HFFc6 (cell line): ENCODE results near the gene PSME3. TPM values are rescaled to one million over a fixed set of nuclear protein-coding genes. Genes with fewer than 3 reads are reported as not detected.

Source experiments
- DNase-seq: peaks from one replicate; pipeline ENCODE4 v3.0.0-alpha.2; 2018
- H3K27ac Mint-ChIP-seq: 2 replicates; pipeline ENCODE4 v1.8.0; 2020; ENCODE audit warnings: mild to moderate bottlenecking, mixed read lengths
- H3K27me3 Mint-ChIP-seq: 2 replicates; pipeline ENCODE4 v1.8.0; 2021; ENCODE audit warnings: mild to moderate bottlenecking, moderate library complexity, mixed read lengths; ENCODE audit not compliant: insufficient read depth
- H3K36me3 Mint-ChIP-seq: 2 replicates; pipeline ENCODE4 v1.8.0; 2021; ENCODE audit warnings: low read depth, mixed read lengths
- H3K4me1 Mint-ChIP-seq: 2 replicates; pipeline ENCODE4 v1.8.0; 2020; ENCODE audit warnings: low read depth, mixed read lengths
- H3K4me3 Mint-ChIP-seq: 2 replicates; pipeline ENCODE4 v1.8.0; 2020; ENCODE audit warnings: mild to moderate bottlenecking, moderate library complexity, mixed read lengths
- H3K9me3 Mint-ChIP-seq: 2 replicates; pipeline ENCODE4 v1.8.0; 2020; ENCODE audit warnings: mild to moderate bottlenecking, mixed read lengths
- microRNA-seq: library from miRNA; unstranded; fragments of <30 nt; microRNA quantifications from one replicate; pipeline ENCODE4, GENCODE V29; 2019
- total RNA-seq, 6 experiments: library from RNA; stranded (reverse); fragmentation: NEBNext Ultra II Directional; extraction: Animal tissue kit (Norgen Biotek cat#: 25700); gene quantifications; 2 replicates in 1 of 6; 3 replicates in 5 of 6; pipeline ENCODE4 v1.2.3, GENCODE V29; 2021
- TF ChIP-seq, protein P1 (sequence below): fragments of 200-600 bp; sonication (generic); IDR thresholded peaks from 2 replicates; pipeline ENCODE4 v1.5.0; 2021; ENCODE audit warnings: antibody characterized with exemption, mild to moderate bottlenecking

The PSME3 gene
- total RNA-seq, 6 experiments from 2014 or later: 153 to 184 (median 162) TPM

DNA sequence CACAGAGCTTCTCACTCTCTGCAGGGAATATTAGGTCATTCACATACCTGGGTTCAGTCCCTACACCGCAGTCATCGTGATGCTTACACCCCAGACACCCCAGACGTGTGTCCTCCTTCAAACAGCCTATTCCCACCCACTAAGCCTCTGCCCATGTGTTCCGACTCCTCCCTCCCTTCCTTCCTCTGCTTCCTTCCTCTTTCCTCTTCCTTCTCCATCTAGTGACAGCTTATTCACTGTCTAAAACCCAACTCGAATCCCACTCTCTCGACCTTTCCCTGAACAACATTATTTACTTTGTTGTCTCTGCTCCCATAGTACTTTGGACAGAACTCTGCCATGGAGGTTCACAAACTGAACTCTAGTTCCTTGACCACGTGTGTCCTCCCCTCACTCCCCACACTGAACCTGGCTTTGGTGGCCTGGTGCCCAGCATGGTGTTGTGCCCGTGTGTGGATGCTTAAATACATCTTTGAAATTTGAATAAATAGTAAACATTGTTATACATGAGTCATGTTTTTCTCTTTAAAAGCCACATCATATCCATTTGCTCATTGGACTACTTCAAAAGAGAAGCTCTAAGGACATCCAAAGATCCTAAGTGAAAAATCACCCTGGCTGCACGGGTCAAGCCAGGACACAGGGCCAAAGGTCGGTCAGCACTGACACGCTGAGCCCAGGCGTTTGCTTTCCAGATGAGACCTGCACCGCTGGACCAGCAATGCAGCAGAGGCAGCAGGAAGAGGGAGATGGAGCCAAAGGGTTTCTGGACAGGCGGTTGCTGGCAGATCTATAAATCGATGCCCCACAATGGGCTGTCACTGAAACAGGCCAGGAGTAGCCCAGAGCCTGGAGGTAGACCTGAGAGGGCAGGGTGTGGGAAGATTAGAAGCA is 53.3 kb downstream of the PSME3 start:
- no peak for DNase-seq
- H3K9me3 Mint-ChIP-seq: no peaks in the 10 kb centered on the region
- no peak overlapping the region for H3K4me3 Mint-ChIP-seq
- TF ChIP-seq, protein P1, sequence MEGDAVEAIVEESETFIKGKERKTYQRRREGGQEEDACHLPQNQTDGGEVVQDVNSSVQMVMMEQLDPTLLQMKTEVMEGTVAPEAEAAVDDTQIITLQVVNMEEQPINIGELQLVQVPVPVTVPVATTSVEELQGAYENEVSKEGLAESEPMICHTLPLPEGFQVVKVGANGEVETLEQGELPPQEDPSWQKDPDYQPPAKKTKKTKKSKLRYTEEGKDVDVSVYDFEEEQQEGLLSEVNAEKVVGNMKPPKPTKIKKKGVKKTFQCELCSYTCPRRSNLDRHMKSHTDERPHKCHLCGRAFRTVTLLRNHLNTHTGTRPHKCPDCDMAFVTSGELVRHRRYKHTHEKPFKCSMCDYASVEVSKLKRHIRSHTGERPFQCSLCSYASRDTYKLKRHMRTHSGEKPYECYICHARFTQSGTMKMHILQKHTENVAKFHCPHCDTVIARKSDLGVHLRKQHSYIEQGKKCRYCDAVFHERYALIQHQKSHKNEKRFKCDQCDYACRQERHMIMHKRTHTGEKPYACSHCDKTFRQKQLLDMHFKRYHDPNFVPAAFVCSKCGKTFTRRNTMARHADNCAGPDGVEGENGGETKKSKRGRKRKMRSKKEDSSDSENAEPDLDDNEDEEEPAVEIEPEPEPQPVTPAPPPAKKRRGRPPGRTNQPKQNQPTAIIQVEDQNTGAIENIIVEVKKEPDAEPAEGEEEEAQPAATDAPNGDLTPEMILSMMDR: no peak
- peaks cover 36% of the 10 kb centered on the region for H3K27me3 Mint-ChIP-seq
- H3K27ac Mint-ChIP-seq: no peak overlapping the region
- peaks cover 8% of the 10 kb centered on the region for H3K4me1 Mint-ChIP-seq
- H3K36me3 Mint-ChIP-seq: no peaks in the 10 kb centered on the region

DNA sequence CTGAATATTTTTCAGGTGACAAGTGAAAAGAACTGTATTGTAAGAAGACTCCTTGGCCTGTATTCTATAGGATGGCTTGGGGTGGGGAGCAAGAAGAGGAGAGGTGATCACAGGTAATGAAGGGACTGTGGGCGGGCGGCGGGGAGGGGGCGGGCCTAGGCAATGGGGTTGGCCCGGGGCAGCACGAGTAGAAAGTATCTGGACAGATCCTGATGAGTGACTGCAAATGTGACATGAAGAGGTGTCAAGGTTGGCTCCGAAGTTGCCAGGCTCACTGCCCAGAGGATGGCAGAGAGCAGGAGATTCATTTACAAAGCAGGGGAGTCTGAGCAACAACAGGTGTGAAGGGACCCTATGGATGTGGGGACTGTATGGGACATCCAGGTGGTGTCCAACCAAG is 56.6 kb downstream of the PSME3 start:
- H3K9me3 Mint-ChIP-seq: no peaks in the 10 kb centered on the region
- no peak overlapping the region for H3K4me3 Mint-ChIP-seq
- H3K4me1 Mint-ChIP-seq: peaks cover 25% of the 10 kb centered on the region
- H3K27ac Mint-ChIP-seq: no peak overlapping the region
- no peaks in the 10 kb centered on the region for H3K36me3 Mint-ChIP-seq
- TF ChIP-seq, protein P1: no peak
- peaks cover 33% of the 10 kb centered on the region for H3K27me3 Mint-ChIP-seq
- DNase-seq: no peak

DNA sequence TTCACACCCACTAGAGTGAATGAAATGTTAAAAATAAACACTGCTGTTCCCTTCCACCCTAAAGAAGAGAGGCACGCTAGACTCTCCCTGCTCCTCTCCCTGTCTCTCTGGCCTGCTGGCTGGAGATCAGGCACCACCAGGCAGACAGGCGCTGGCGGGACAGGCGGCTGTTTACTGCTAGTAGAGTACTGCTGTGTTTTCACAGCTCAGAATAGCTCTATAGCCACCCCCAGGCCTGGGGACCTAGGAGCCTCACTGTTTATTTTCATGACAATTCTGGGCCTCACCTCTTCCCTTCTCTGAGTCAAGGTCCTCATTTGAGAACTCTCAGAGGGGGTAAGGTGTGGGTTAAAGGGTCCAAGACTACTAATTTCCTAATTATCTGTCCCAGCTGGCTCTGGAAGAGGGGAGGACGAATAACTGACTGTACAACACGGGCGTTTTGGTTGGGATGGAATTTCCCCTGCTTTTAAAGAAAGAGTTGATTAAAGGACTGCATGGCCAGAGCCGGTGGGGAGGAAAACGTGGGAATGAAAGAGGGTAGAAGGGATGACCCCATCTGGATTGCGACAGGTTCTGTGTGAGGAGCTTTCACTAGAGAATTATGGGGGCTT is 58.4 kb downstream of the PSME3 start:
- no peaks in the 10 kb centered on the region for H3K36me3 Mint-ChIP-seq
- H3K27me3 Mint-ChIP-seq: peaks cover 27% of the 10 kb centered on the region
- H3K27ac Mint-ChIP-seq: no peak overlapping the region
- TF ChIP-seq, protein P1: no peak
- H3K4me1 Mint-ChIP-seq: peaks cover 32% of the 10 kb centered on the region
- H3K4me3 Mint-ChIP-seq: no peak overlapping the region
- DNase-seq: no peak
- no peaks in the 10 kb centered on the region for H3K9me3 Mint-ChIP-seq

DNA sequence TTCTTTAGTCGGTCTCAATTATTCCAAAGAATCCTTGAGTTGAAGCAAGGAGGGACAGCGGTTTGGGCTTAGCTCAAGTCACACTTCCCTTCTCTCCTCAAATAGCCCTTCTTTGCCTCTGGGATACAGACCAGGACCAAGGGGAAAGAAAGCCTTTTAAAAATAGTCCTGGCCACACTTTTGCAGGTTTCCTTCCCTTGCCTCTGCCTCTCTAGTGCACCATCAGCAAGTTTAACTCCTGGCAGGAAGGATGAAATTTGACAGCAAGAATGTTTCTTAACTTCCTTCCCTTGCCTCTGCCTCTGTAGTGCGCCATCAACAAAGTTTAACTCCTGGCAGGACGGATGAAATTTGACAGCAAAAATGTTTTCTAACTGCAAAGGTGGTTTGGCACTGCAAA is 60.2 kb downstream of the PSME3 start:
- H3K4me1 Mint-ChIP-seq: peaks cover 32% of the 10 kb centered on the region
- H3K9me3 Mint-ChIP-seq: no peaks in the 10 kb centered on the region
- no peaks in the 10 kb centered on the region for H3K36me3 Mint-ChIP-seq
- H3K27me3 Mint-ChIP-seq: peaks cover 24% of the 10 kb centered on the region
- no peak overlapping the region for H3K27ac Mint-ChIP-seq
- no peak overlapping the region for H3K4me3 Mint-ChIP-seq
- TF ChIP-seq, protein P1: no peak
- DNase-seq: no peak

Small RNA genes within 50 kb of the gene (microRNA-seq; reads per million reads assigned to microRNA genes)
- 3.1 reads per million for gene MIR6781

Other genes starting within 250 kb of the PSME3 start
- gene RETREG3, start 224.0 kb upstream of the PSME3 start, total RNA-seq: 10 to 100 TPM; 42.5 to 61.1 (median 48.9) TPM
- 100 to 1,000 TPM in 5 of 6 experiments, 10 to 100 TPM in 1; 85.5 to 127 (median 112) TPM for gene TUBG1, start 223.7 kb upstream of the PSME3 start, total RNA-seq
- 10 to 100 TPM; 15.2 to 17.3 (median 16.9) TPM for gene TUBG2, start 174.1 kb upstream of the PSME3 start, total RNA-seq
- gene PLEKHH3, start 156.4 kb upstream of the PSME3 start, total RNA-seq: 10 to 100 TPM; 16.4 to 22.4 (median 19.1) TPM
- 1 to 10 TPM; 1.7 to 2.9 (median 2.2) TPM for gene CCR10, start 151.6 kb upstream of the PSME3 start, total RNA-seq
- 10 to 100 TPM; 26.0 to 43.7 (median 37.7) TPM for gene CNTNAP1, start 150.9 kb upstream of the PSME3 start, total RNA-seq
- 10 to 100 TPM; 18.3 to 21.2 (median 19.2) TPM for gene EZH1, start 88.4 kb upstream of the PSME3 start, total RNA-seq
- 1 to 10 TPM in 3 of 6 experiments, under 1 TPM in 3; 0.40 to 1.3 (median 0.80) TPM for gene RAMP2, start 72.2 kb upstream of the PSME3 start, total RNA-seq
- gene VPS25, start 59.9 kb upstream of the PSME3 start, total RNA-seq: 10 to 100 TPM; 79.3 to 94.5 (median 90.5) TPM
- 10 to 100 TPM; 22.2 to 33.0 (median 24.3) TPM for gene WNK4, start 52.8 kb upstream of the PSME3 start, total RNA-seq
- 10 to 100 TPM; 52.8 to 67.3 (median 61.1) TPM for gene COA3, start 34.7 kb upstream of the PSME3 start, total RNA-seq
- gene CNTD1, start 34.5 kb upstream of the PSME3 start, total RNA-seq: under 1 TPM in 1 of 6 experiments, not detected in 5; 0.19 TPM
- gene BECN1, start 9.1 kb upstream of the PSME3 start, total RNA-seq: 100 to 1,000 TPM in 3 of 6 experiments, 10 to 100 TPM in 3; 95.6 to 113 (median 99.9) TPM
- under 1 TPM; 0.20 to 0.78 (median 0.41) TPM for gene AOC2, start 11.2 kb downstream of the PSME3 start, total RNA-seq
- gene AOC3, start 17.8 kb downstream of the PSME3 start, total RNA-seq: under 1 TPM in 4 of 6 experiments, not detected in 2; 0.05 to 0.14 (median 0.06) TPM
- gene G6PC1, start 67.4 kb downstream of the PSME3 start, total RNA-seq: not detected
- 10 to 100 TPM; 42.5 to 54.5 (median 47.1) TPM for gene AARSD1, start 131.1 kb downstream of the PSME3 start, total RNA-seq
- gene PTGES3L, start 146.7 kb downstream of the PSME3 start, total RNA-seq: 1 to 10 TPM in 4 of 6 experiments, under 1 TPM in 2; 0.87 to 1.3 (median 1.1) TPM
- 10 to 100 TPM in 5 of 6 experiments, 1 to 10 TPM in 1; 9.9 to 14.6 (median 10.3) TPM for gene RUNDC1, start 147.2 kb downstream of the PSME3 start, total RNA-seq
- 1,000 to 10,000 TPM; 1,047 to 1,349 (median 1,243) TPM for gene RPL27, start 165.0 kb downstream of the PSME3 start, total RNA-seq
- gene IFI35, start 173.4 kb downstream of the PSME3 start, total RNA-seq: 10 to 100 TPM in 4 of 6 experiments, 1 to 10 TPM in 2; 6.3 to 22.4 (median 18.8) TPM
- gene VAT1, start 189.0 kb downstream of the PSME3 start, total RNA-seq: 100 to 1,000 TPM; 150 to 274 (median 244) TPM
- under 1 TPM; 0.14 to 0.43 (median 0.37) TPM for gene RND2, start 191.8 kb downstream of the PSME3 start, total RNA-seq